ENCODE measurements around the gene ABLIM1. TPM values are rescaled to one million over a fixed set of nuclear protein-coding genes. Genes with fewer than 3 reads are reported as not detected.

Gene ABLIM1
- total RNA-seq, 4 donors from 2014 or later: 83.1 to 145 (median 120) TPM

GRCh38 chr10:114615600-114616007 lies 42.5 kb downstream of the ABLIM1 start:
- 67% methylated on average over 1 of the region's 1 CpG for WGBS
- H3K36me3 ChIP-seq: peaks cover 0 to 28% (median 0%) of the 10 kb centered on the region in 4 donors

GRCh38 chr10:114613237-114613979 lies 44.7 kb downstream of the ABLIM1 start:
- Histone ChIP-seq H3K4me1 (peaks cover 12 to 80% (median 22%) of the 10 kb centered on the region in 4 donors), H3K27ac (replicated peaks in 1 of 4) (peak overlapping the region in 2 of 4 donors; percentile 10 to 37), H3K4me3 (no peak overlapping the region), H3K27me3 (no peaks in the 10 kb centered on the region), H3K9me3 (no peaks in the 10 kb centered on the region), H3K36me3 (peaks cover 0 to 10% (median 0%) of the 10 kb centered on the region in 4 donors)
- DNase-seq (ENCODE audit: extremely low spot score): no peak
- TF ChIP-seq EP300 (IDR thresholded peaks at IDR 0.05): no peak
- TF ChIP-seq POLR2AphosphoS5 (IDR thresholded peaks at IDR 0.05): peak in 1 of 2 donors; percentile 30
- intact Hi-C loops (cut with DNase I): no loop called here
- WGBS: 86% methylated on average over 4 of the region's 4 CpGs

More at GRCh38 chr10:114615600-114616007, 42.5 kb downstream of the ABLIM1 start:
- DNase-seq (ENCODE audit: extremely low spot score): no peak
- H3K27me3 ChIP-seq: no peaks in the 10 kb centered on the region
- no peak overlapping the region for H3K4me3 ChIP-seq
- no peak for TF ChIP-seq POLR2A (IDR thresholded peaks at IDR 0.05; ENCODE audit: low read depth)
- TF ChIP-seq EP300 (IDR thresholded peaks at IDR 0.05): no peak
- no peak for TF ChIP-seq CTCF (IDR thresholded peaks at IDR 0.05)
- TF ChIP-seq POLR2AphosphoS5 (IDR thresholded peaks at IDR 0.05): no peak
- H3K27ac ChIP-seq (replicated peaks in 1 of 4): no peak overlapping the region
- H3K4me1 ChIP-seq: peaks cover 9 to 79% (median 21%) of the 10 kb centered on the region in 4 donors
- intact Hi-C loops (cut with DNase I): no loop called here
- no peaks in the 10 kb centered on the region for H3K9me3 ChIP-seq

GRCh38 chr10:114611617-114612016 lies 46.5 kb downstream of the ABLIM1 start:
- no peak for DNase-seq (ENCODE audit: extremely low spot score)
- Histone ChIP-seq H3K4me3 (no peak overlapping the region), H3K36me3 (no peaks in the 10 kb centered on the region), H3K9me3 (no peaks in the 10 kb centered on the region), H3K4me1 (peaks cover 27 to 82% (median 36%) of the 10 kb centered on the region in 4 donors), H3K27me3 (no peaks in the 10 kb centered on the region), H3K27ac (replicated peaks in 1 of 4) (peak overlapping the region in 1 of 4 donors; percentile 59)
- intact Hi-C loops (cut with DNase I): no loop called here
- TF ChIP-seq POLR2A (IDR thresholded peaks at IDR 0.05; ENCODE audit: low read depth) (no peak), POLR2AphosphoS5 (IDR thresholded peaks at IDR 0.05) (no peak), CTCF (IDR thresholded peaks at IDR 0.05) (no peak), EP300 (IDR thresholded peaks at IDR 0.05) (no peak)
- 94% methylated on average over 1 of the region's 1 CpG for WGBS

DNA sequence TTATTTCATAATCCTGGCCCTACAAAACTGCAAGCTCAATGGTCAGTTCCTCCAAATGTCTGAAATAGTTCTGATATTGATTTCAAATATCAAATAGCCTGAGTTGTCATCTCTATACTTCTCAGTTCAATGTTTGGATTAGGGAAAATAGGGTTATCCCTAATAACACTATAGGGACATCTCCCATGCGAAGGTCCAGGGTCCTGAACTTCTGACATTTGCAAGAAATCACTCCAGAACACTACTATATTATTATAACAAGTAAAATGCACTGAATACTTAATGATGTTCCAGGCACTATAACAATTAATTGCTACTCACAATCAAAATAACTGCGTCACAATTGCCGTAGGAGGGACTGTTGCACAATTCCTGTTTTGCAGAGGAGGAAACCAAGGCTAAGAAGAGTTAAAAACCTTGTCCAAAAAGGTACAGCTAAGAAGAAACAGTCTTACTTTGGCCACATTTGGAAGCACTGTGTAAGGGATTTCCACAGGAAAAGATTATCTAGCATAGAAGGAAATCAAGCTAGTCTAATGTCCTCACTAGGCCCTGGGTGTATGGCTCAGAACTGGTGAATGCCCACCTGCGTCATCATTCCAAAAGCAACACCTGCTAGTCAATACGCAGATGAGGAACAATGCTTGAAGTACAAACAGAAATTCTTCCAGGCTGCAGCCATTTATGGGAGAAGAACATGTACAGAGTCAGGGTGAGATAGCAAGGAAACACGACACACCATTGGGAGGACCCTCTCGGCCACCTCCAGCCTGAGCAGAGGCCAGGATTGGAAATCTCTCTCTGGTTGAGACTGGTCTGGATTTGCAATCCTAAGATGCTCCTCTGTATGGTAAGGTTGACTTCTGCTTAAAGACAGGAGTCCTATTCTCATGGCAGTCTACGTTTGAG lies 48.3 kb downstream of the ABLIM1 start:
- WGBS: 86% methylated on average over 8 of the region's 8 CpGs

GRCh38 chr10:114607358-114607998 lies 50.6 kb downstream of the ABLIM1 start:
- intact Hi-C loops (cut with DNase I): no loop called here
- no peak for DNase-seq (ENCODE audit: extremely low spot score)
- H3K4me1 ChIP-seq: peaks cover 49 to 77% (median 64%) of the 10 kb centered on the region in 4 donors
- H3K27ac ChIP-seq (replicated peaks in 1 of 4): peak overlapping the region; percentile 56 to 68 (median 59)
- peak in 1 of 2 donors; percentile 40 for TF ChIP-seq POLR2AphosphoS5 (IDR thresholded peaks at IDR 0.05)
- no peak for TF ChIP-seq EP300 (IDR thresholded peaks at IDR 0.05)
- TF ChIP-seq POLR2A (IDR thresholded peaks at IDR 0.05; ENCODE audit: low read depth): no peak
- H3K9me3 ChIP-seq: no peaks in the 10 kb centered on the region
- no peak overlapping the region for H3K4me3 ChIP-seq
- no peaks in the 10 kb centered on the region for H3K27me3 ChIP-seq
- no peaks in the 10 kb centered on the region for H3K36me3 ChIP-seq
- 41% methylated on average over 8 of the region's 8 CpGs for WGBS

More for the DNA sequence above, 48.3 kb downstream of the ABLIM1 start:
- H3K4me1 ChIP-seq: peaks cover 39 to 80% (median 49%) of the 10 kb centered on the region in 4 donors
- no peaks in the 10 kb centered on the region for H3K27me3 ChIP-seq
- no peak for DNase-seq (ENCODE audit: extremely low spot score)
- no peaks in the 10 kb centered on the region for H3K36me3 ChIP-seq
- intact Hi-C loops (cut with DNase I): no loop called here
- no peak overlapping the region for H3K4me3 ChIP-seq
- TF ChIP-seq POLR2A (IDR thresholded peaks at IDR 0.05; ENCODE audit: low read depth) (no peak), POLR2AphosphoS5 (IDR thresholded peaks at IDR 0.05) (peak in 1 of 2 donors; percentile 50)
- peak overlapping the region; percentile 24 to 60 (median 28) for H3K27ac ChIP-seq (replicated peaks in 1 of 4)
- H3K9me3 ChIP-seq: no peaks in the 10 kb centered on the region

Data from esophagus muscularis mucosa (tissue), 4 donors.